CD4-positive, alpha-beta T cell (primary cell): ENCODE measurements around the gene BCO2. TPM values are rescaled to one million over a fixed set of nuclear protein-coding genes. Genes with fewer than 3 reads are reported as not detected.

Source experiments
- ATAC-seq: fragments of 200-7000 bp; cut with Tn5 transposase; one replicate; pipeline ENCODE4 v1.10.0; 2022; ENCODE audit warnings: mild to moderate bottlenecking; ENCODE audit not compliant: poor library complexity
- CTCF ChIA-PET: fragments of 350-600 bp; sonication (Branson Sonifier 250); formaldehyde crosslinking; loops from one replicate; lab custom pipeline; 2021; ENCODE audit warnings: antibody characterized with exemption, inconsistent platforms; lab: Charles Lee
- POLR2A ChIA-PET: fragments of 350-600 bp; sonication (Branson Sonifier 250); formaldehyde crosslinking; loops from one replicate; lab custom pipeline; 2021; ENCODE audit warnings: antibody characterized with exemption, inconsistent platforms; lab: Charles Lee
- DNase-seq, 14 experiments: peaks; one replicate each; pipeline ENCODE4 v3.0.0-alpha.2; 2013 to 2020; ENCODE audit warnings: mixed read lengths in 2 of 14
- H3K27ac ChIP-seq, 2 donors: one replicate each; pipeline versions ENCODE4 v1.5.1 to v1.7.0; 2013; ENCODE audit warnings: low read length in 2 of 2, low read depth in 1 of 2, mild to moderate bottlenecking in 1 of 2
- H3K27me3 ChIP-seq, 2 experiments: 1 replicate in 1 of 2; 2 replicates in 1 of 2; pipeline versions ENCODE4 v1.6.1 to v1.7.0; 2013; ENCODE audit warnings: low read length in 2 of 2, control low read depth in 1 of 2, mild to moderate bottlenecking in 1 of 2, moderate library complexity in 1 of 2; ENCODE audit not compliant: insufficient read depth in 2 of 2, control insufficient read depth in 1 of 2
- H3K36me3 ChIP-seq: one replicate; pipeline ENCODE4 v1.6.1; 2013; ENCODE audit warnings: low read length, control low read depth; ENCODE audit not compliant: insufficient read depth
- H3K4me1 ChIP-seq: one replicate; pipeline ENCODE4 v1.6.1; 2013; ENCODE audit warnings: low read length, control low read depth; ENCODE audit not compliant: insufficient read depth
- H3K4me3 ChIP-seq: one replicate; pipeline ENCODE4 v1.5.1; 2013; ENCODE audit warnings: mild to moderate bottlenecking, low read length, moderate library complexity
- H3K9me3 ChIP-seq, 2 experiments: 1 replicate in 1 of 2; 2 replicates in 1 of 2; pipeline versions ENCODE4 v1.6.1 to v1.7.0; 2013; ENCODE audit warnings: low read length in 2 of 2, mild to moderate bottlenecking in 2 of 2, control low read depth in 1 of 2, moderate library complexity in 1 of 2; ENCODE audit not compliant: control insufficient read depth in 1 of 2, insufficient read depth in 1 of 2
- H3K27ac Mint-ChIP-seq: one replicate; pipeline ENCODE4 v1.8.0; 2020; ENCODE audit warnings: mixed read lengths
- H3K27me3 Mint-ChIP-seq: one replicate; pipeline ENCODE4 v1.8.0; 2021; ENCODE audit warnings: mixed read lengths
- H3K36me3 Mint-ChIP-seq: one replicate; pipeline ENCODE4 v1.8.0; 2021; ENCODE audit warnings: low read depth, mixed read lengths
- H3K4me1 Mint-ChIP-seq: one replicate; pipeline ENCODE4 v1.8.0; 2021; ENCODE audit warnings: low read depth, mixed read lengths
- H3K4me3 Mint-ChIP-seq: one replicate; pipeline ENCODE4 v1.8.0; 2020; ENCODE audit warnings: mild to moderate bottlenecking, mixed read lengths
- H3K9me3 Mint-ChIP-seq: one replicate; pipeline ENCODE4 v1.8.0; 2020; ENCODE audit warnings: mixed read lengths
- CTCF ChIP-seq: fragments of 200-600 bp; IDR thresholded peaks from one replicate; pipeline ENCODE4 v1.8.0; 2022; ENCODE audit warnings: antibody characterized with exemption, mild to moderate bottlenecking
- intact Hi-C, 2 experiments: fragments of 100-400 bp; cut with DNase I in 1 of 2; cut with micrococcal nuclease in 1 of 2; formaldehyde crosslinking; loops; one replicate each; pipeline versions ENCODE4 v1.15.1 to v1.9.0; 2023 to 2025; cut with DNase I, micrococcal nuclease
- total RNA-seq, 174 experiments: library from RNA in 2 of 174; stranded (reverse) in 2 of 174; gene quantifications; one replicate each; pipeline ENCODE4 v1.2.3 and lab custom pipeline; 2021 to 2026

The BCO2 gene
- total RNA-seq, 2 experiments from 2014 or later, result 1.1 to 1.5 TPM

- Mint-ChIP-seq H3K4me1 (peaks cover 13% of the 10 kb centered on the region), H3K27me3 (peaks cover 13% of the 10 kb centered on the region), H3K9me3 (no peaks in the 10 kb centered on the region), H3K27ac (no peak overlapping the region), H3K4me3 (no peak overlapping the region), H3K36me3 (no peaks in the 10 kb centered on the region)
- TF ChIP-seq CTCF, result no peak
- DNase-seq (no peak), ATAC-seq (no peak)
- Histone ChIP-seq H3K36me3 (no peaks in the 10 kb centered on the region), H3K27me3 (peaks cover 0 to 3% of the 10 kb centered on the region in 2 experiments), H3K9me3 (no peaks in the 10 kb centered on the region), H3K4me1 (peaks cover 3% of the 10 kb centered on the region), H3K27ac (no peak overlapping the region), H3K4me3 (peak overlapping the region; percentile 15)
- ChIA-PET POLR2A (interaction anchor here (0.7 kb wide), 1 partner anchor 360 kb away, joined by 4 read pairs; no protein-coding TSS in a partner anchor), CTCF (no interaction called here)
- intact Hi-C loops, result no loop called here
Observed at GRCh38 chr11:112175599-112175952, 264 bp downstream of the BCO2 start.

- ATAC-seq, result no peak
- peaks cover 0 to 3% of the 10 kb centered on the region in 2 experiments for H3K27me3 ChIP-seq
- intact Hi-C loops, result no loop called here
- POLR2A ChIA-PET, result interaction anchor here (0.7 kb wide), 1 partner anchor 360 kb away, joined by 4 read pairs; no protein-coding TSS in a partner anchor
- no peaks in the 10 kb centered on the region for H3K9me3 ChIP-seq
- no peaks in the 10 kb centered on the region for H3K36me3 Mint-ChIP-seq
- H3K4me1 ChIP-seq, result peaks cover 3% of the 10 kb centered on the region
- H3K27me3 Mint-ChIP-seq, result peaks cover 13% of the 10 kb centered on the region
- H3K36me3 ChIP-seq, result no peaks in the 10 kb centered on the region
- peaks cover 13% of the 10 kb centered on the region for H3K4me1 Mint-ChIP-seq
- CTCF ChIA-PET, result no interaction called here
- no peak overlapping the region for H3K4me3 Mint-ChIP-seq
- H3K27ac Mint-ChIP-seq, result no peak overlapping the region
- no peak overlapping the region for H3K4me3 ChIP-seq
- TF ChIP-seq CTCF, result no peak
- no peak overlapping the region for H3K27ac ChIP-seq
- no peaks in the 10 kb centered on the region for H3K9me3 Mint-ChIP-seq
- no peak for DNase-seq
Observed at GRCh38 chr11:112176077-112176476, 765 bp downstream of the BCO2 start.

- TF ChIP-seq CTCF, result no peak
- peaks cover 13% of the 10 kb centered on the region for H3K27me3 Mint-ChIP-seq
- Histone ChIP-seq H3K27ac (no peak overlapping the region), H3K27me3 (peaks cover 0 to 3% of the 10 kb centered on the region in 2 experiments), H3K9me3 (no peaks in the 10 kb centered on the region), H3K4me1 (peaks cover 3% of the 10 kb centered on the region), H3K4me3 (no peak overlapping the region), H3K36me3 (no peaks in the 10 kb centered on the region)
- no peak overlapping the region for H3K27ac Mint-ChIP-seq
- DNase-seq (no peak), ATAC-seq (no peak)
- ChIA-PET CTCF (no interaction called here), POLR2A (no interaction called here)
- intact Hi-C loops, result no loop called here
- no peak overlapping the region for H3K4me3 Mint-ChIP-seq
- no peaks in the 10 kb centered on the region for H3K36me3 Mint-ChIP-seq
- no peaks in the 10 kb centered on the region for H3K9me3 Mint-ChIP-seq
- H3K4me1 Mint-ChIP-seq, result peaks cover 13% of the 10 kb centered on the region
Observed at GRCh38 chr11:112177589-112177988, 2.3 kb downstream of the BCO2 start.
